GDM1 (cell line): Measurements from ENCODE around the gene ITPK1.

Experiments
- DNase-seq: peaks from one replicate; lab custom pipeline; 2025; lab: John Stamatoyannopoulos, UW

The ITPK1 gene

DNA sequence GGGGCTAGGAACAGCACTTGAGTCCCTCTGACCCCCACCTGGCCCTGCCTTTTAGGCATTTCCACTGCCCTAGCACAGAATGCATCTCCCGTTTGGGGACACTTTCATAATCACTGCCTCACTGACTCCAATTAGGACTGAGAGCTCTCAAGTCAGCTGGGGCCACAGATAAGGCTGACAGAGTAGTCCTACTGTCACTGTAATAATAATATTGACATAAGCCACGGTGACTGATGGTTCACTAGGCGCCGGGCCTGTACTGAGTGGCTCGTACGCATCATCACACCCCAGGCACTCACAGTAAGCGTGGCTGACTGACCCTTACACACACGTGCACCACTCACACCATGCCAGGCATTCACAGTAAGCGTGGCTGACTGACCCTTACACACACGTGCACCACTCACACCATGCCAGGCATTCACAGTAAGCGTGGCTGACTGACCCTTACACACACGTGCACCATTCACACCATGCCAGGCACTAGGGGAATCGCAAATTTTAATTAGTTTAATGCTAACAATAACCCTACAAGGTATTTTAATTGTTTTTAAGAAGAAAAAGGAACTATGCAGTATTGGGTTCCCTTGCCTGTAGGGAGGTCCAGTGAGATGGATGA lies 105.1 kb downstream of the ITPK1 start:
- no peak for DNase-seq

GRCh38 chr14:93010130-93010499 lies 105.6 kb downstream of the ITPK1 start:
- no peak for DNase-seq

DNA sequence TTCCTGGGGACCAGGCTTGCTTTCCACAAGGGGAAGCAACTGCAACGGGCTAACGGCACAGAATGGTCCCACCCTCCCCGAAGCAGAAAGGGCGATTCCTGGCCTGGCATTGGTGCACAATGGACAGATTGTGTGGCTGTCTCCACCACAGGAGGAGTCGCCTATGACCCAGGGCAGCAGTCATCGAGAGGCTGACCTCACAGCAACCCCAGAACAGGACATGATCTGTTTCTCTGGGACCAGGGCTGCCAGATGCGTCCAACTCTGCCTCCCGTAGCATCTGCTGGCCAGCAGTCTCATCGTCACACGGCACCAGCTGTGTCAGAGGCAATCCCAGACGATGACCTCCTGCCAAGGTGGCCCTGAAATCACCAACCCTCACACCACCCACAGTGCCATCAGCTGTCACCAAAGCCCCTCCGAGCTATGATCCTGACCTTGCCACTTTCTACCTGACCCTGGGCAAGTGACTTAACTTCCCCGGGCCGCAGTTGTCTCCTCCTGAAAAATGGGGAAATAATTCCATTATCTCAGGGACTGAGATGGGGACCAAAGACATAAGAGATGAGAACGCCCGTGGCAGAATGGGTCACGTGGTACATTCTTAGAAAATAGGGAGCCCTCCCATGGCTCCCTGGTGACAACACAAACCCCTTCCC lies 106.1 kb downstream of the ITPK1 start:
- DNase-seq = no peak

DNA sequence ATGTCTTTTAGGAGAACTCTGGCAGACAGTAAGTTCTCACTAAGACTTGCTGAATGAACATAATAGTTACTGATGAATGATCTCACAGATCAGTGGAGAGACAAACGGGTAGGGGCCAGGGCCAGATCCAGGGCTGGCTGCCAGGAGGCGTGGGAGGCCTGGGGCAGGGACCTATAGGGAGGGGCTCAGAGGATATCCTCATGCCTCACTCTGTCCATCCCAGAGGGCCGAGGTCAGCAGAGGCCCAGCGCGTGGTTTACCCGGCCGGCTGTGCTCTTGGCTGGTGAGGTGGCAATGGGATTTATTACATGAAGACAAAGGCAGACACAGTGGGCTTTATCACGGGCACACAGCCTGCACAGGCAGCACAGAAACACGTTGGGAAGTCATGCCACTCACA lies 107.3 kb downstream of the ITPK1 start:
- DNase-seq = no peak

DNA sequence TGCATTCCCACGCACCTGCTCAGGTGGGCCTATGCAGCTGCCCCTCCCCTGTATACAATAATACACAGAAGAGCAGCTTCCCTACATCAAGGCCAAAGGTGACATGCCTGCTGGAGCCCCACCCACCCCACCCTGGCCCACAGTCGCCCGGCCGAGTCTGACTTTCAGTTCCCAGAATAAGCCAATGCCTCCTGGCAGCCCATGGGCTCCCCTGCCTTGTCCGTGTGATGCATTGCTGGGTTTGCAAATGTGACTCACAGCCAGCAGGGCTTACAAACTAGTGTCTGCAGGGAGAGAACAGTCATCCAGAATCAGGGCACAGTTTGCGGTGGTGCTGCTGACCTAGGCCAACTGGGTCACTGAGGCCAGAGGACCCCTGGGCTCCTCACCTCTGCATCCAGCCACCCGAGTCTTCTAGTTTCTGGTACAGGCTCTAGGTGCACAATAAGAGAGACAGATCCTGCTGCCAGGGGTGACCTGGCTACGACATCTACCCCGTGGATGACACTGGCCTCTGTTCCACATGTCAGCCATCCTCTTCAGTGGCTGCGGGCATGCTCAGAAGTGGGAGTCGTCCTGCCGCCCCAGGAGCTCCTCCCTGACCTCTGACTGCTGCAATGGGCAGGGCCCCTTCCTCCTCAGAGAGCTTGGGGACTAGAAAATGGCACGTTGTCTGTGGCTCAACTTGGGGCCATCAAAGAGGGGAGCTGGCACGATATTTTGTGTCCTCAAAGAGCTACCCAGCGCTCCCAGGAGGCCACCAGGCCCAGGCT lies 108.3 kb downstream of the ITPK1 start:
- DNase-seq = no peak

DNA sequence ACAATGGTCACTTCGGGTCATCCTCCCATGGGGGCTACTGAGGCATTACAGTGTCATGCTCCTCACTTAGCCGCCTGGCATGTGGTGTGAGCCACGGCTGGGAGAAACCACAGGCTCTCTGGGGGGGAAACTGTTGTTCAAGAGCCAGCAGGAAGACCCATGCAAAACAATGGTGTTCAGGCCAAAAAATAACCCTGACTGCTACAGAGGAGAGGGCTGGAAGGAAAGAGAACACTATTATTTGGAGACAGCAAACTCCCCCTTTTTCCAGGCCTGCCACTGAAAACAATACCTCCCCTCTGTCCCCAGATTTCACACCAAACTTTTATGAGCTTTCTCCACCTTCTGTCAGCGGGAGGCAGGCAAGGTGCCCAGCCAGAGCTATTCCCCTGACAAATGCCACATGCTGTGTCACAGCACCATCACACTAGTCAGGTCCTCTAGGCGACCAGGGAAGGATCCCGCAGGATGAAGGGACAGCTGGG lies 109.1 kb downstream of the ITPK1 start:
- DNase-seq = no peak

DNA sequence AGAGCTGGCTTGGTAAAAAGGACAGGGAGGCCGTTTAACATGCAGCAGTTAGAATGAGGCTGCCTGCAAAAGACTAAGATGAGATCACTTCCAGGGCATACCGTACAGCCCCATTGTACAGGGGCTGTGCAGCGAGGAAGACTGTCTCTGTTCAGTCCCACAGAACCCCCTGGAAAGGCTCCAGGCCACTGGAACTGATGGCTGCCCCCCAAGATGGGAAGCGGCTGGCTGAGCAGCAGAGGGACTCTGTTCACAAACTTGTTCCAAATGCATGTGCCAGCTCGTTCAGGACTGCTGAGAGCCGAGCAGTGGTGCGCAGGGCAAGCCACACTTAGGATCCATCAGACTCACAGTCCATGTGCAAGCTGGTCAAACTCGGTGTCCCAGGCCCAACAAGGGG lies 109.9 kb downstream of the ITPK1 start:
- DNase-seq = no peak

DNA sequence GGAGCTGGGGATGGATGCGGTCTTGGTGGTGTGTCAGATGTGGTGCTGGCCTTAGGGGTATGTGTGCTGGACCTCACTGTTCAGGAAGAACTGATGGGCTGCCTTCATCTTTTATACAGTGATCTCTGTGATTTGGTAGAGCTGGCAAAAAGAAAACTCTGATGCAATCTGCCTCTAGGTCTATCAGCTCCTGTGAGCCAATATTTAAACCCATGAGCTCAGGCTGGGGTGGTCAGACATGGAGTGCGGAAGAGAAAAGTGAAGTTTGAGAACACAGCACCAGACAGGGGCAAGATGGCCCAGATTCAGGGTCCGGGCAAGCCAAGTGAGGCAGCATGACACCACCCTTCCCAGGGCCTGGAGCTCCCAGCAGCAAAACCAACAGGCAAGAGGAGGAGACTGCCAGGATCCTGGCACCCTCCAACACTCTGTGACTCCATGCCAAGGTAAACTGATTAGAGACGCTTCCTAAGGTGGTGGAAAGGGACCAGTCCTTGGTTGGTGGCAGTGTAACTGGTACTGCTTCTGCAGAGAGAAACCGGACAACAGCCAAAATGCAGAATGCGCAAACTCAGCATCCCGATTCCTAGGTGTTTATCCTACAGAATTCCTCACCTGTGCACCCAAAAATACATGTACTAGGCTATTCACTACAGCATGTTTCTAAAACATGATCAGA lies 110.5 kb downstream of the ITPK1 start:
- no peak for DNase-seq

DNA sequence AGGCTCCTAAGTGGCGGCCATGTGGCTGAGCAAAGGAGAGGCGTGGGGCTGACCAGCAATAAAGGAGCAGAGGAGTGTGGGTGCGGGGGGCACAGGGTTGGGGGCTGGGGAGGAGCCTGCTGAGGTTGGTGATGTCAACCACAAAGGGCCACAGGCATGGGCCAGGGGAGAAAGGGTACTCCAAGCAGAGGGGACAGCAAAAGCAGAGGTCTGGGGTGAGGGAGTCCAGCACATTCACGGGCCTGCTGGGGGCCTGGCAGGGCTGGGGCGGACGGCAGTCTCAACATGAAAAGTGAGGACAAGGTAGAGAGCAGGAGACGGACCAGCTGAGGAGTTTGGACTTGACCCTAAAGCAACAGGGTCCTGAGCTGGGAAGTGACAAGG lies 111.0 kb downstream of the ITPK1 start:
- no peak for DNase-seq

- DNase-seq = no peak
These were observed 111.6 kb downstream of the ITPK1 start for GRCh38 chr14:93003945-93004698.

- DNase-seq = no peak
These were observed 112.8 kb downstream of the ITPK1 start for GRCh38 chr14:93002851-93003298.

DNA sequence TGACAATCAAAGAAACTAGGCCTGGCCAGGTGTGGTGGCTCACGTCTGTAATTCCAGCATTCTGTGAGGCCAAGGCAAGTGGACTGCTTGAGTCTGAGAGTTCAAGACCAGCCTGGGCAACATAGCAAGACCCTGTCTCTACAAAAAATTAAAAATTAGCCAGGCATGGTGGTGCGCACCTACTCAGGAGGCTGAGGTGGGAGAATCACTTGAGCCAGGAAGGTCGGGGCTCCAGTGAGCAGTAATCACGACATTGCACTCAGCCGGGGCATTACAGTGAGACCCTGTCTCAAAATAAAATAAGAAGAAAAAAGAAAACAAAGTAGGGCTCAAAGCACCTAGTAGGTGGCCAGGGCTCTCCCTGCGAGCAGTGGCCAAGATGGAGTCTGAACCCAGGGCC lies 113.7 kb downstream of the ITPK1 start:
- DNase-seq = no peak

DNA sequence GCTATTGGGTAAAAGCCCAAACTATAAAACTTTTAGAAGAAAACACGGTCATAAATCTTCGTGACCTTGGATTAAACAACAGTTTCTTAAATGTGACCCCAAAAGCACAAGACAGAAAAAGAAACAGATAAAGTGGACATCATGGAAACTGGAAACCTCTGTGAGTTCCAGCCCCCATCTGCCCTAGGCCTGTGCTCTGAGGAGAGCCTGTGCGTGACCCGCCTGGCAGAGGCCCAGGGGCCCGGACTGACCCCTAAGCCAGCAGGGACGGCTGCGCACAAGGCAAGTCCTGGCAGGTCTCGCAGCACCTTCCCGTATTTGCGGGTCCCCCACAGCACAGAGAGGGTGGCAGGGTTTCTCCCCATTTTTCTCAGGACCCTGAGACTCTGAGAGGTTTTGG lies 116.8 kb downstream of the ITPK1 start:
- no peak for DNase-seq

GRCh38 chr14:92997343-92998061 lies 118.2 kb downstream of the ITPK1 start:
- no peak for DNase-seq

DNA sequence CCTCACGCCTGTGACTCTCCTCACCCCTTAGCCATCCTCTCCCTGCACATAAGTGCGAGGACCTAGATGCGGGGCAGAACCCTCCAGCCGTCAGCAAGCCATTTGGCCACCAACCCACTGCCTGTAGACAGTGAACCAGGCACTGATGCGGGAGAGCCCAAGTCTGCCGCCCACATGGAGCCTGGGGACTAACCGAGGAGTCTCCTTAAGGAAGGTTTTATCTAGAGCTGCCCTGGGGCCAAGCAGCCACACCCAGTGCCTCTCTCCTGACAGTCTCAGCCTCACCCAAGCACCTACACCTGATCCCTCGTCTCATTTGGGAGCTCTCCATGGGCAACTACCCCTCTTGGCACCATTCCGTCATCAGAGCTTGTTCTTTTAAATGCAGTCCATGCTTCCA lies 120.1 kb downstream of the ITPK1 start:
- DNase-seq = no peak

DNA sequence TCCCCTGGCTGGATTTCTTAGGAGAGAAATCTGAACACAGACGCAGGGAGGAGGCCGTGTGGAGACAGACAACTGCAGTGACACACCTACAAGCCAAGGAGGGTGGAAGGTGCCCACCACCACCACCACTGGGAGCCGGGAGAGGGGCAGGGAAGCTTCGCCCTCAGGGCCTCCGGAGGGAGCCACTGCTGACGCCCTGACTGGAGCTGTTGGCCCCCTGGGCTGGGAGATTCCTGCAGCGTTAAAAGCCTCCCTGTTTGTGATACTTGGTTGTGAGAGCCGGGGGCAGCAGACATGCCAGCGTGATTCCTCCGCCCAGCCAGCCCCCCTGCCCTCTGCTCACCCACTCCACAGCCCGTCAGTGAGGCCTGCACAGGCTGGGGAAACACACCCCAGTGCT lies 120.8 kb downstream of the ITPK1 start:
- DNase-seq = no peak

DNA sequence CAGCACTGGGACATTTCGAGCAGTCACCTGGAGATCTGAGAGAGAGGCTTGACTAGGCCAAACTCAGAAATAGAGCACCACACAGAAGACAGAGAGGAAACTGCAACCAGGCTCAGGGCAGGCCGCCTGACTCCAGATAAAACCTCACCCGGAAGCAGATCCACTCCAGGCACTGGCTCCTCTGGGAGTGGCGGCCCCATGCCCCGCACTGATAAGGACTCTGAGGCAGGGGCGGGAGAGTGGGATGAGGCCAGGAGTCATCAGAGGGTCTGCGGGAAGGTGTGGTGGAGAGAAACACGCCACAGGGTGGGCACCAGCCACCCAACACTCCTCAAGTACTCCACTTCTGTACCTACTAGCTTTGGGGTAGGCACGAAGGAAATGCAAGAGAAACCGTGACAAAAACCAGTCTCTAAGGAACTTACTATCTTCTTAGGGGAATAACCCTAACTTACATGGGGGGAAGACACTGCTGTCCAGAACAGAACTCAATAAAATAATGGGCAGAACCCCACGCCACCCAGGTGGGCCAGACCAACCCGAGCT lies 121.5 kb downstream of the ITPK1 start:
- no peak for DNase-seq

- no peak for DNase-seq
These were observed 122.4 kb downstream of the ITPK1 start for GRCh38 chr14:92993302-92993701.

GRCh38 chr14:92991536-92991935 lies 124.2 kb downstream of the ITPK1 start:
- DNase-seq = no peak

DNA sequence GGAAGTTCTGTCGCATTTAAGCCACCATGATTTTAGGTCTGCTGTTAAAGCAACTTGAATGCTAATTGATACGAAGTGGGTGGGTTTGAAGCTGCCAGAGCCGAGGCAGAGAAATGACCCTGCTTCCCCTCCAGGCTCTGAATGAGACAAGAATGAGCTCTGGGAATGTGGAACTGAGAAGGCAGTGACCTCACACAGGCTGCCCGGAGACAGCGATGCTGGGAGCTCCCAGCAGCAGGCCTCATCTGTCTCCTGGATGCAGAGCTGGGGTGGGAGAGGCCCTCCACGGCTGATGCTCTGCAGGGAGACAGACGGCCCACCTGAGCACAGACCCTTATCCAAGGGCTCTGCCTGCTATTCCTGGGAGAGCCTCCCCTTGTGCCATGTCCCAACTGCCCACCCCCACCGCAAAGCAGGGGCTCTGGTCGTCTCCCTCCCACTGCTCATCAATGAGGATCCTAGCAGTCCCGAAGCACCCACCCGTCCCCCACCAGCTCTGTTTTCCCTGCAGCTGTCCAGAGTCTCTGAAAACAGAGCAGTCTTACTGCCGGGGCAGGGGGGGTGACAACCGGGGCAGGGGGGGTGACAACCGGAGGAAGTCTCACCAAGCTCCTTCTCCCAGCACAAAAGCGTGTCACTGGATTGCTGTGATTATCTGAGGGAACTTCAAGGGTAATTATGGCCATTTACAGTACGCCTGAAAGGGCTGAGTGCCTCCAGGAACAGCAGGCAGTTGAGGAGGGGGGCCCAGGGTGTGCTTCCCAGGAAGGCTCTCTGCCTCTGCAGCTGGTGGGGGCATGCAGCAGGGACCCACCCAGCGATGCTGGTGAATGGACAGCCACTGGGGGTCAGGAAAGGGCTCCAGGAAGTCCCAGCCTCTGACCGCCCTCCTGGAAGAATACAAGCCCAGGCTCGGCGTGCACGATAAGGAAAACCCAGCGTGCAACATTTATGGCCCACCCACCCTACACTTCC lies 125.0 kb downstream of the ITPK1 start:
- DNase-seq = no peak
